CD4-positive, alpha-beta T cell treated with Interleukin-21 for 1 hour (primary cell): ENCODE results near the gene TENM4.
"Not testable (repeated sequence)": the region's sequence is repeated elsewhere in the genome, so short reads cannot be mapped to it uniquely, and the experiment has no call there.

Source experiments
- DNase-seq: peaks from one replicate; pipeline ENCODE4 v3.0.0-alpha.2; 2020

TENM4 gene

GRCh38 chr11:79241852-79242241, 199.0 kb downstream of the TENM4 start:
- no peak for DNase-seq

GRCh38 chr11:79241205-79241851, 199.5 kb downstream of the TENM4 start:
- DNase-seq, result no peak

DNA sequence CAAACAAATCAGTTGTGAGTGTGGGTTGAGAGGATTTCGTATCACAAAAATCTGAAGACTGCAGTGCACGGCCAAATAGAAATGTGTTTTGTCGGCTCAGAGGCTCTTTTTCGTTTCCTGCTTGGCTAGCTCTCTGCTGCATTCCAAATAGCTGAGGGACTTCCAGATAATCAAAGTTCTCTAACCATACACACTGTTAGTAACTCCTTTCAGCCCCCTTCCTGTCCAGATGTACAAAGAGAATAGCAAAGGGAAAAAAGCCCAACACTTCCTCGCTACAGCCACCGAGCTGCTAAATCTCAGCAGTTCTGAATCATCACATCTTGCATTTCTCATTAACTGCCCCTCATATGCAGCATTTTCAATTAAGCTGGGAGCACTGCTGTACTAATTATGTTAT, 203.1 kb downstream of the TENM4 start:
- no peak for DNase-seq

DNA sequence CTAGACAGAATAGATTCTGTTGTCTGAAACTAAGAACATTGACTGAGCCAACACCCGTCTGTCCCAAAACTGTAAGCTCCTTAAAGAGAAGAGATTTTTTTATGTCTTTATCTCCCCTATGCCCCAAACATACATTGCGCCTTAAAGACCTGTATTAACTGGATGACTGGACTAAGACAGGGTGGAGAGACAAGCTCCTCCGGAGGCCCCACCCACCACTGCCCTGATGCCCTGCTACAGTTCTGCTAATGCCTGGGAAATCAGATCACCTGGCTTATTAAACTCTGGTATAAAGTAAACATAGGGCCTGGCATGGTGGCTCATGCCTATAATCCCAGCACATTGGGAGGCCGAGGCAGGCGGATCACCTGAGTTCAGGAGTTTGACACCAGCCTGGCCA, 203.7 kb downstream of the TENM4 start:
- no peak for DNase-seq

GRCh38 chr11:79236541-79236971, 204.3 kb downstream of the TENM4 start:
- no peak for DNase-seq

GRCh38 chr11:79235696-79236095, 205.1 kb downstream of the TENM4 start:
- no peak for DNase-seq

- DNase-seq, result no peak
Observed at GRCh38 chr11:79232346-79232745, 208.5 kb downstream of the TENM4 start.

DNA sequence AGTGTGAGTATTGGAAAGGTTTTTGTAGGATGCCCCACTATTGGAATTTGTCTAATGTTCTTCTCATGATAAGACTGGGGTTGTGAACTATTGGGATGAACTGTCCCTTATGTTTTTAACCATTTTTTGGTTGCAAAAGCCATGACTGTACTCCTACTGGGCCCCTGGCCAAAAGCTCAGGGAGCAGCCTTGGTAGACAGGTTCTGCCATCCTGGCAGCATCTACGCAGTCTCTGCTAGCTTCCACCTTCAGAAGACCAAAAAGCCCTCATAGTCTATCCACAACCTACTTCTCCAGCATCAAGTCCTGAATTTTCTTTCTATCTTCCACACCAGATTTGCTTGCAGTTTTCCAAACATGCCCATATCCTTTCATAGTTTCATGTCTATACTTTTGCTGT, 211.8 kb downstream of the TENM4 start:
- no peak for DNase-seq

DNA sequence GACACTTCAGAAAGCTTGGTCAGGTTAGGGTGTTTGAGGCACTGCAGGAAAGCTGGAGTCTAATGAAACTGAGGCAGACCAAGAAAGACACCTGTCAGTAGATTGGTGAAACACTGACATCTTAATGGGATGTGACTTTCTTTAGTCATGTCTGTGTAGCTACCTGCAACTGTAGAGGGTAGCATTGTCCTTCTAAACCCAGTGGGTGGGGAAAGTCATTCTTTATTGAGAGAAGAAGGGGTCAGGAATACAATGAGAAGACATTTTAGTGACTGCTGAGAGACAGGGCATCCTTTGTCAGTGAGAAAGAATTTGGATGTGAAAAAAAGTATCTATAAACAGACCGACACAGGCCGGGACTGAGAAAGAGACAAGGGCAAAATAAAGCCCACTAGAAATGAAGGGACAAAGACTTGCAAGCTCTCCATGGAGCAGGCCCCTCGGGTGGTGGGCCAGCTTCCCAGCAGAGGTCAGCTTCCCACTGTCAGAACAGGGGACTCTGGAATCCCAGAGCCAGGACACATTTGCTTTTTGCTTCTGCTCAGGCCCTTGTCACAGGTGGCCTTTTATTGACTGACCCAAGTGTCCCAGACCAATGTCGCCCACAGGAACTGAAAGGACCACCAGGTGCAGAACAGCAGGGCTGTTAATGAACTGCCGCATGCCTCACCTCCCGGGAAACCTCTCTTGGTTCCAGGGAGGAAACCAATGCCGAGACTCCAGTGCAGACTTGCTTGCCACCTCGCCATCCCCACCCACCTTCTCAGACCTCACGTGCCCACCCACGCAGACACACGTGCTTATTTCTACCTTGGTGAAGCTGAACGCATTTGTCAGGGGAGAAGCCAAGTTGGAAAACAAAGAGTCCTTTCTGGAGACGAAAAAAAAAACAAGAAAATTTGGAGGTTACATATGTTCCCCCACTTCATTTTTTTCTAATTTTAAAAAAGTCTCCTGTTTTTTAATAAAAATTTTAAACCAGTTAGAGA, 212.8 kb downstream of the TENM4 start:
- no peak for DNase-seq

GRCh38 chr11:79227308-79227707, 213.5 kb downstream of the TENM4 start:
- no peak for DNase-seq

GRCh38 chr11:79226126-79226525, 214.7 kb downstream of the TENM4 start:
- no peak for DNase-seq

GRCh38 chr11:79222163-79222562, 218.7 kb downstream of the TENM4 start:
- DNase-seq, result not testable (repeated sequence)

GRCh38 chr11:79221444-79222130, 219.2 kb downstream of the TENM4 start:
- DNase-seq, result no peak

- no peak for DNase-seq
Observed at GRCh38 chr11:79220171-79220570, 220.7 kb downstream of the TENM4 start.

- no peak for DNase-seq
Observed at GRCh38 chr11:79219186-79220045, 221.4 kb downstream of the TENM4 start.

DNA sequence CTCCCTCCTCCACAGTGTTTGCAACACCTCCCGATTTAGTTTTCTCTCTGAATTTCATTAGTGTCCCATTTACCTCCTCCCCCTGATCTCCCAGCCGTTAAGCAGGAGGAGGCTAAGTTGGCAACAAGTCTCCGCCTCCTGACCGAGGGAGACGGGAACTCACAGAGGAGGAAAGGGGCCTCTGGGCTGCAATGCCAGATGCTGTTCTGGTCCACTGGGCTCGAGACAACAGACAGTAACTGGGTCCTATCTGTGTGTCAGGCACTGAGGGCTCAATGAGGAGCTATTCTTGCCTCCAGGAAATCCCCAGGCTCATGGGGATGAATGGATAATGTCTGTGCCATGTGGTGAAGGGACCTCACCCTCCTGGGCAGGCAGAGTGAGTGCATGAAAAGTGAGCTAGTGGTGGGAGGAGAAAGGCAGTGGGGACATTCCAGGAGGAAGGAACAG, 228.1 kb downstream of the TENM4 start:
- DNase-seq, result no peak

DNA sequence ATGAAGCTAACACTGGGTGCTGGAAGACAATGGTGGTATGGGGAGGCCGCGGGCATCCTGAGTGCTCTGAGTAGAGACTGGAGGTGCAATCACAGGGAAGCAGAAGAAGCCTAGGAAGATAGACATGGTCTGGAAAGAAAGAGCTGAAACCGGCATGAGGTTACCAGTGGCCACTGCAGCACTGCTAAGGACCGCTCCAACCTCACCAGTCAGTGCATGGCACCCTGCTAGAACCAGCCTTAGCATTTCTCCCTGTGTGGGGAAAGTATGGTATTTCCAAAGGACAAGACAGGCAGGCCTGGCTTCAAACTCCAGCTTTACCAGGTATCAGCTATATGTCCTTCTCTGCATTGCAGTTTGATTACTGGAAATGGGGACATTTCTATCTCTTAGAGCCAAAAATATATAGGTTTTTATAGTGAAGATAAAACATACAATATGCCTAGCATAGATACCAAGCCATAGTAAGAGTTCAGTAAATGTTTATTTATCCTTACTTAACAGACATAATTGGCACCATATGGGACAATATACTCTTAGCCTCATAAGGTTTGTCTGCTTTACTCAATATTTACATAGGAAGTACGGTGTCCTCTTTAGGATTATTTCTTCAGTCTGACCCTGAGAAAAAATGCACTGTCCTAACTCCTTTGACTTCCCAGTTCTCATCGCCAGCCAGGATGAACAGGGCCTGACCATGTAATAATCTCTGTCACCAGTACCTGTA, 231.1 kb downstream of the TENM4 start:
- DNase-seq, result no peak

- DNase-seq, result no peak
Observed at GRCh38 chr11:79208126-79208525, 232.7 kb downstream of the TENM4 start.

- no peak for DNase-seq
Observed at GRCh38 chr11:79206951-79207350, 233.9 kb downstream of the TENM4 start.

- DNase-seq, result no peak
Observed at GRCh38 chr11:79205786-79206185, 235.0 kb downstream of the TENM4 start.

GRCh38 chr11:79201677-79202347, 239.0 kb downstream of the TENM4 start:
- no peak for DNase-seq
